Measurements from ENCODE around the gene ARHGAP18.

GRCh38 chr6:129700666-129701065 lies 9.3 kb downstream of the ARHGAP18 start:
- TF ChIP-seq CTCF (IDR thresholded peaks at IDR 0.05; ENCODE audit: insufficient read depth, low read length, poor library complexity, severe bottlenecking) (no peak), EZH2phosphoT487 (conservative IDR thresholded peaks at IDR 0.05; ENCODE audit: low read length) (no peak)

Data from SU-DHL-6 (cell line).